HG02970 (cell line): ENCODE data around the gene CPN2.
A peak's percentile ranks its signal among the peaks of the same experiment; 100 is the strongest.

ENCODE experiments used
- ATAC-seq: cut with Tn5 transposase; IDR thresholded peaks from one replicate; pipeline ENCODE4 v1.9.1; 2021; ENCODE audit warnings: mild to moderate bottlenecking, moderate library complexity, moderate number of reproducible peaks; ENCODE audit not compliant: unreplicated experiment, low FRiP score

CPN2 gene

GRCh38 chr3:194357681-194358080 is 6.6 kb upstream of the CPN2 start:
- no peak for ATAC-seq

GRCh38 chr3:194355379-194355778 is 4.3 kb upstream of the CPN2 start:
- ATAC-seq: no peak

- no peak for ATAC-seq
These were observed 3.2 kb upstream of the CPN2 start for GRCh38 chr3:194354315-194354714.

- ATAC-seq: no peak
These were observed 1.6 kb upstream of the CPN2 start for GRCh38 chr3:194352667-194353246.

GRCh38 chr3:194351952-194352536 is 916 bp upstream of the CPN2 start:
- ATAC-seq: no peak

- ATAC-seq: no peak
These were observed 429 bp downstream of the CPN2 start for GRCh38 chr3:194350726-194351071.

GRCh38 chr3:194348354-194348753 is 2.8 kb downstream of the CPN2 start:
- no peak for ATAC-seq

GRCh38 chr3:194346621-194347020 is 4.5 kb downstream of the CPN2 start:
- no peak for ATAC-seq

- ATAC-seq: no peak
These were observed 5.1 kb downstream of the CPN2 start for GRCh38 chr3:194346035-194346434.

- ATAC-seq: no peak
These were observed 7.1 kb downstream of the CPN2 start for GRCh38 chr3:194344012-194344411.

- no peak for ATAC-seq
These were observed 7.6 kb downstream of the CPN2 start for GRCh38 chr3:194343561-194343893.

GRCh38 chr3:194342861-194343560 is 8.1 kb downstream of the CPN2 start:
- no peak for ATAC-seq

GRCh38 chr3:194340757-194341400 is 10.2 kb downstream of the CPN2 start:
- ATAC-seq: no peak

- ATAC-seq: no peak
These were observed 11.3 kb downstream of the CPN2 start for GRCh38 chr3:194339840-194340239.

- ATAC-seq: no peak
These were observed 11.8 kb downstream of the CPN2 start for GRCh38 chr3:194339356-194339755.

- ATAC-seq: no peak
These were observed 13.0 kb downstream of the CPN2 start for GRCh38 chr3:194337965-194338753.

GRCh38 chr3:194336601-194337355 is 14.3 kb downstream of the CPN2 start:
- no peak for ATAC-seq

- ATAC-seq: no peak
These were observed 17.2 kb downstream of the CPN2 start for GRCh38 chr3:194333981-194334320.

GRCh38 chr3:194333212-194333980 is 17.7 kb downstream of the CPN2 start:
- ATAC-seq: peak; percentile 74

- ATAC-seq: no peak
These were observed 18.3 kb downstream of the CPN2 start for GRCh38 chr3:194332858-194333211.
